Mesodermal cell (in vitro differentiated cells): ENCODE data around the gene KRTAP2-1.
"Not testable (repeated sequence)": the region's sequence is repeated elsewhere in the genome, so short reads cannot be mapped to it uniquely, and the experiment has no call there.

Experiments used
- H3K27ac ChIP-seq: 2 replicates; pipeline ENCODE4 v1.7.0; 2013; ENCODE audit warnings: mild to moderate bottlenecking, low read depth, low read length, moderate library complexity; ENCODE audit not compliant: severe bottlenecking
- H3K36me3 ChIP-seq: 2 replicates; pipeline ENCODE4 v1.7.1; 2013; ENCODE audit warnings: mild to moderate bottlenecking, low read length, moderate library complexity; ENCODE audit not compliant: control insufficient read depth, insufficient read depth
- H3K4me1 ChIP-seq: one replicate; pipeline ENCODE4 v1.7.1; 2013; ENCODE audit warnings: mild to moderate bottlenecking, low read length; ENCODE audit not compliant: insufficient read depth, control insufficient read depth, poor library complexity, severe bottlenecking
- H3K4me3 ChIP-seq: 2 replicates; pipeline ENCODE4 v1.7.0; 2013; ENCODE audit warnings: low read length, control low read depth, mild to moderate bottlenecking; ENCODE audit not compliant: insufficient read depth, poor library complexity, severe bottlenecking; ENCODE audit errors: extremely low read depth
- H3K9me3 ChIP-seq: 2 replicates; pipeline ENCODE4 v1.7.1; 2013; ENCODE audit warnings: mild to moderate bottlenecking, low read length, moderate library complexity; ENCODE audit not compliant: control insufficient read depth
- WGBS, 2 experiments: methylation state at CpG; one replicate each; pipeline ENCODE4 v1.1.5; 2013; ENCODE audit warnings: missing lambda C conversion rate in 2 of 2; ENCODE audit not compliant: insufficient coverage in 2 of 2; 5-methylcytosine and 5-hydroxymethylcytosine counted together

Gene KRTAP2-1

DNA sequence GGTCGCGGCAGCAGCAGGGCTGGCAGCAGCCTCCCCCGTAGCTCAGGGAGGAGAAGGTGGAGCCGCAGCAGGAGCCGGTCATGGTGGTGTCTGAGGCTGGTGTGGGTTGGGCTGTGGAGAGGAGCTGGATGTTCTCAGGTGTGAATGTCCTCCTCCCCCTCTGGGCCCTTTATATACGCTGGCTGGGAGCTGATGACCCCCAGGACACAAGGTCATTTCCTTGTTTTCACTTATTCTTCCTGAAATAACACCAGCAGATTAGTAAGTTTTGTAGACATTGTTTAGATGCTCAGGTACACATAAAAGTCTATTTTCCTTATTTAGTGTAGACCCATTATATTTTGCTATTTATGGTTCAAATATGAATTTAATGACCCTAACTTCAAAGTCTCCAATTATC is 8.0 kb upstream of the KRTAP2-1 start, which contains the start of gene KRTAP2-2:
KRTAP2-2 (minus strand) TSS at position 101 of the 400 bp plus-strand sequence; CDS start at position 82, 19 bp downstream.
- WGBS, 2 experiments = no CpG with 5 or more reads among the region's 6 CpGs

DNA sequence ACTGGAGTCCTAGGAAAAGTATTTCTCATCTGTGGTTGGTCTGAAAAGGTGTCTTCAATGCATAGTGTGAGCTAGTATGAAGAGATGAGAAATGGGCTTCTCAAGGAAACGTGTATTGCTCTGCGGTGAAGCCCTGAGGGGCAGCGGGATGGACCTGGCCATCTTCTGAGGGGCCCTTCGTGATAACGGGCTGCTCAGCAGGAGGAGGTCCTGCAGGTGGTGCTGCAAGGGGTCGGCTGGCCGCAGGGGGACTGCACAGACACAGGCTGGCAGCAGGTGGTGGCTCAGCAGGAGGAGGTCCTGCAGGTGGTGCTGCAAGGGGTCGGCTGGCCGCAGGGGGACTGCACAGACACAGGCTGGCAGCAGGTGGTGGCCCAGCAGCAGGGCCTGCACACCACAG is 7.4 kb upstream of the KRTAP2-1 start:
- 92 to 96% methylated on average over 3 to 5 of the region's 9 CpGs for WGBS, 2 experiments
- not testable (repeated sequence) for H3K4me1 ChIP-seq, H3K4me3 ChIP-seq, H3K27ac ChIP-seq, H3K36me3 ChIP-seq
- H3K9me3 ChIP-seq = peaks cover 17% of the 10 kb centered on the region

More for the DNA sequence above, 8.0 kb upstream of the KRTAP2-1 start, which contains the start of gene KRTAP2-2:
- not testable (repeated sequence) for H3K27ac ChIP-seq, H3K4me1 ChIP-seq, H3K4me3 ChIP-seq, H3K36me3 ChIP-seq
- H3K9me3 ChIP-seq = peaks cover 17% of the 10 kb centered on the region

DNA sequence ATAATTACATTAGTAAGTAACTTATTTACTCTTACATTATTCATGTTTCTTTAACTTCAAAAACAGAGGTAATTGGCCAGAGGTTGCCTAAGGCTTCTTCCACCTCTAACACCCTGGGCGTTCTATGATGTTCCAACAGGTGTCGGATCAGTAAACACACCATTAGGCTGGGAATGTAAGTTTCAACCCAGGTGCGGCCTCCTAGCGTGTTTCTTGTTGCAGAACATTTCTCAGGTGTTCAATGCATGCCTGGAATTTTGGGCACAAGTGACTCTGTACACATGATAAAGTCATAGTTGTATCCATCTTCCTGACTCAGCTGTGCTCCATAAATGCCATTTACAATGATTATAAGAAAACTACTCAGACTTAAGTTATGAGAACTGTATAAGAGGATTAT is 6.9 kb upstream of the KRTAP2-1 start:
- H3K4me3 ChIP-seq = no peak overlapping the region
- H3K27ac ChIP-seq = no peak overlapping the region
- H3K9me3 ChIP-seq = peaks cover 17% of the 10 kb centered on the region
- 84 to 86% methylated on average over 4 of the region's 4 CpGs for WGBS, 2 experiments
- peaks cover 5% of the 10 kb centered on the region for H3K4me1 ChIP-seq
- H3K36me3 ChIP-seq = no peaks in the 10 kb centered on the region

DNA sequence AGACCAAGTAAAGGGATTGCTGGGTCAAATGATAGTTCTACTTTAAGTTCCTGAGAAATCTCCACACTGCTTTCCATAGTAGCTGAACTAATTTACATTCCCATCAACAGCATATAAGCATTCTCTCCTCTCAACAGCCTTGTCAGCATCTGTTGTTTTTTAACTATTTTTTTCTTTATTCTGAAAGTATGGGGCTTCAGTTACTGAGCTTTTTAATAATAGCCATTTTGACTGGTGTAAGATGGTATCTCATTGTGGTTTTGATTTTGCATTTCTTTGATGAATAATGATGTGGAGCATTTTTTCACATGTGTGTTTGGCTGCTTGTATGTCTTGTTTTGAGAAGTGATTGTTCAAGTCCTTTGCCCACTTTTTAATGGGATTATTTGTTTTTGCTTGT is 5.5 kb upstream of the KRTAP2-1 start:
- peaks cover 17% of the 10 kb centered on the region for H3K9me3 ChIP-seq
- no peak overlapping the region for H3K4me3 ChIP-seq
- no peaks in the 10 kb centered on the region for H3K36me3 ChIP-seq
- peaks cover 8% of the 10 kb centered on the region for H3K4me1 ChIP-seq
- no peak overlapping the region for H3K27ac ChIP-seq

DNA sequence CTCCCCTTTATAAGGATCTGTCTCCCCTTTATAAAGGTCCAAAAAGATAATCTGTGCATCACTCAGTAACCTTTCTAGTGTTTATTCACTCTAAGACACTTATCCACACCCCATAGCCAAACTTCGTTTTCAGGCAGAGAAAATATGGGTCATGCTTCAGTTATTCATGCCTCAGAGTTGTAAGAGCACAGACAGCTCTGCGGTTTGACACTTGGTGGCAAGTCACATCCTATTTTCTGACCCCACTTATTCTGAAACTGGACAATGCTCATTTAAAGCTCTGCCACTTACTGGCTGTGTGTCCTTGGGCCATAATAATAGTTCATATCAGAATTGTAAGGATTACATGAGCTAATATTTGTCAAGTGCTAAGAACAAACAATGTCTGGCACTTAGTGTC is 2.0 kb upstream of the KRTAP2-1 start:
- H3K27ac ChIP-seq = peak overlapping the region; percentile 70
- no peak overlapping the region for H3K4me3 ChIP-seq
- H3K4me1 ChIP-seq = peaks cover 8% of the 10 kb centered on the region
- H3K36me3 ChIP-seq = no peaks in the 10 kb centered on the region
- peaks cover 5% of the 10 kb centered on the region for H3K9me3 ChIP-seq
- WGBS, 2 experiments = 81 to 88% methylated on average over 2 of the region's 2 CpGs

DNA sequence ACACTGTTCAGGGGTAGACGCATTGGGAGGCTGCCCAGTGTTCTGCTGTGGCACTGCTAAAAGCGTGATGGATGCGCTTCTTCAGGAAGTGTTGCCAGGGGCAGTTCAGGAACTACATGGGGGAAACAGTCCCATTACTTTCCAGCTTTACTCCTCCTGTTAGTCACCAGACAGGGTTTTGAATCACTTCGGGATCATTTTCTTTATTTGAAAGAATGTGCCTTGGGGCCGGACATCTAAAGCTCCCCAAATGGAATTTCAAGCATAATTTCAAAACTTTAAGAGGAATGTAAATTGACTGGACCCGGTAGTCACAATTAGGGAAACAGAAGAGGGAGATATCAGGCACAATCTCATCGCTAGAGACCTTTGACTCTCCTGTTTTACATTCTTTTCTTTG is 1.3 kb upstream of the KRTAP2-1 start:
- no peak overlapping the region for H3K4me3 ChIP-seq
- peaks cover 4% of the 10 kb centered on the region for H3K9me3 ChIP-seq
- H3K27ac ChIP-seq = peak overlapping the region; percentile 70
- no peaks in the 10 kb centered on the region for H3K36me3 ChIP-seq
- H3K4me1 ChIP-seq = peaks cover 8% of the 10 kb centered on the region
- WGBS, 2 experiments = 72 to 75% methylated on average over 2 to 4 of the region's 7 CpGs

DNA sequence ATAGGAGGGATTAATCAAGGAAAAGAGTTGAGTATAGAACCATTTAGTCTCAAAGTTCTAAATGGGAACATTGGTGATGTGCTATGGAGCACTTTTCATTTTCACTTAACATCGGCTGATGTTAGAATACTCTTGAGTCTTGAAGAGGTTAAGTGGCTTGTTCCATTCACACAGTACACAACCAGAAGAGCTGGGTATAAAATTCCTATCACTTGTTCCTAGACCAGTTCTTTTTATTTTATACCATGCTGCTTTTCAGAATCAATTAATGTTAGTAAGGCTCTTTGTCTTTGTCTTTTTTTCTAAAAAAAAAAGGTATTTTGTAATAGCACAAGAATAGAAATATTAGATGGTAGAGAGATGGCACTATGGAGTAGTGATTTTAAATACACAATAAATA is 4.2 kb downstream of the KRTAP2-1 start:
- H3K27ac ChIP-seq = no peak overlapping the region
- H3K4me3 ChIP-seq = no peak overlapping the region
- H3K9me3 ChIP-seq = no peaks in the 10 kb centered on the region
- no peaks in the 10 kb centered on the region for H3K36me3 ChIP-seq
- no CpG with 5 or more reads among the region's 1 CpG for WGBS, 2 experiments
- H3K4me1 ChIP-seq = no peaks in the 10 kb centered on the region

DNA sequence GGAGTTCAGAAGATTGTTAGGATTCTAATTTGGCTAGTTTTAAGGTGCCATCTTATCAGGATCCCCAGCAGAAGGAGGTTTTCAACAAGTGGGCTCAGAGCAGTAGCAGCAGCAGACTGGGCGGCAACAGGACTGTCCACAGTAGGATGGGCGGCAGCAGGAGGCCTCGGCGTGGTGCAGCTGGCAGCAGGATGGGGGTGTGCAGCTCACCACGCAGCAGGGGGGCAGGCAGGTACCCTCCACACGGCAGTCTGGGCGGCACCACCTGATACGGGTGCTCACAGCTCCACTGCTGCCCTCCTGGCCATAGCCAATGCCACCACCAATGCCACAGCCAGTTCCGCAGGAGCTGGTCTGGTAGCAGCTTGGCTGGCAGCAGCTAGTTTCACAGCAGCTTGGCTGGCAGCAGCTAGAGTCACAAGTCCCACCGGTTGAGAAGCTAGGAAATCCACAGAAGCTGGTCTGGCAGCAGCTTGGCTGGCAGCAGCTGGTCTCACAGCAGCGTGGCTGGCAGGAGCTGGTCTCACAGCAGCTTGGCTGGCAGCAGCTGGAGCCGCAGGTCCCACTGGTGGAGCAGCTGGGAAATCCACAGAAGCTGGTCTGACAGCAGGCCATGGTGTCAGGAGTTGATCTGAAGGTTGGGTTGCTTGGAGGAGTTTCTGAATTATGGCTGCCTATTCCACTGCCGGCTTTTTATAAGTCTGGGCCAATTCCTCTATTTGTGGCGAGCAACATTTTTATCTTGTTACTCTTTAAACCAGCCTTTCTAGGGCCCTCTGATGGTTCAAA is 6.1 kb downstream of the KRTAP2-1 start, which contains the start of gene KRTAP1-1:
KRTAP1-1 (minus strand) TSS at position 668 of the 789 bp plus-strand sequence; CDS start at position 615, 53 bp downstream.
- H3K9me3 ChIP-seq, H3K4me1 ChIP-seq, H3K36me3 ChIP-seq, H3K27ac ChIP-seq, H3K4me3 ChIP-seq: not testable (repeated sequence)
- 88 to 93% methylated on average over 7 to 8 of the region's 14 CpGs for WGBS, 2 experiments

DNA sequence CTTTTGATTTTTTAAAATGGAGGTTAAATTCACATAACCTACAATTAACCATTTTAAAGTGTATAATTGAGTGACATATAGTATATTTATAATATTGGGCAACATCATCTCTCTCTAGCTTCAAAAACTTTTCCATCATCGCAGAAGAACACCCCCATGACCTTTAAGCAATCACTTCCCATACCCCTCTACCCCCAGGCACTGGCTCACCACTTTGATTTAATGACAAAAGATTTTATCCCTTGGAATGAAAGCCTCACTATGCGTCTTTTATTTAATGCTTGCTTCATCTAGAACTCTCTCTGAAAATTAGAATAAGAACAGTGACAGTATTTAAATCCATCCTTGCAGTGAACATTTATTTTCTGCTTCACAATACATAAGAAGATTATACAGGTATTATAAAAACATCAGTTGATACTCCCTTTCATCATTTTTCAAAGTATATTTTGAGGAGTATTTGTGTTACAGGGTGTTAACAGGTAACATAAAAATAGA is 9.2 kb downstream of the KRTAP2-1 start:
- H3K27ac ChIP-seq = no peak overlapping the region
- H3K36me3 ChIP-seq = no peaks in the 10 kb centered on the region
- no peaks in the 10 kb centered on the region for H3K9me3 ChIP-seq
- no peaks in the 10 kb centered on the region for H3K4me1 ChIP-seq
- H3K4me3 ChIP-seq = no peak overlapping the region
- 50 to 63% methylated on average over 1 of the region's 2 CpGs for WGBS, 2 experiments

DNA sequence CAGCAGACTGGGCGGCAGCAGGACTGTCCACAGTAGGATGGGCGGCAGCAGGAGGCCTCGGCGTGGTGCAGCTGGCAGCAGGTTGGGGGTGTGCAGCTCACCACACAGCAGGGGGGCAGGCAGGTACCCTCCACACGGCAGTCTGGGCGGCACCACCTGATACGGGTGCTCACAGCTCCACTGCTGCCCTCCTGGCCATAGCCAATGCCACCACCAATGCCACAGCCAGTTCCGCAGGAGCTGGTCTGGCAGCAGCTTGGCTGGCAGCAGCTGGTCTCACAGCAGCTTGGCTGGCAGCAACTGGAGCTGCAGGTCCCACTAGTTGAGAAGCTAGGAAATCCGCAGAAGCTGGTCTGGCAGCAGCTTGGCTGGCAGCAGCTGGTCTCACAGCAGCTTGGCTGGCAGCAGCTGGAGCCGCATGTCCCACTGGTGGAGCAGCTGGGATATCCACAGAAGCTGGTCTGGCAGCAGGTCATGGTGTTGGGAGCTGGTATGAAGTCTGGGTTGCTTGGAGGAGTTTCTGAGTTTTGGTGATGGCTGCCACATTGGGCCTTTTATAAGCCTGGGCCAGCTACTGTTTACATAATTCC is 12.7 kb downstream of the KRTAP2-1 start, which contains the start of gene KRTAP1-3:
KRTAP1-3 (minus strand) TSS at position 529 of the 590 bp plus-strand sequence; CDS start at position 476, 53 bp downstream.
- H3K4me3 ChIP-seq, H3K9me3 ChIP-seq, H3K36me3 ChIP-seq, H3K27ac ChIP-seq, H3K4me1 ChIP-seq: not testable (repeated sequence)
- WGBS, 2 experiments = 91 to 95% methylated on average over 6 of the region's 10 CpGs
